GM23338 (cell line): ENCODE data around the gene GSX2.

Experiments used
- EZH2phosphoT487 ChIP-seq: fragments of 200-600 bp; sonication (generic); IDR thresholded peaks from one replicate; pipeline ENCODE4 v1.8.1; 2018; ENCODE audit warnings: antibody characterized with exemption; ENCODE audit not compliant: unreplicated experiment
- POLR2AphosphoS5 ChIP-seq: IDR thresholded peaks from 2 replicates; pipeline ENCODE4 v1.6.1; 2016; ENCODE audit warnings: antibody characterized with exemption, low read depth
- TF ChIP-seq, protein P1 (sequence below), 2 experiments: fragments of 200-600 bp in 1 of 2; sonication (generic) in 1 of 2; conservative IDR thresholded peaks; 2 replicates each; pipeline versions ENCODE4 v1.5.1 to v1.6.1; 2016 to 2017; ENCODE audit warnings: antibody characterized with exemption in 2 of 2, low read depth in 2 of 2, mild to moderate bottlenecking in 2 of 2, moderate library complexity in 1 of 2
- TF ChIP-seq, protein P2 (sequence below): IDR thresholded peaks from 2 replicates; pipeline ENCODE4 v1.6.1; 2016; ENCODE audit warnings: antibody characterized with exemption

DNA sequence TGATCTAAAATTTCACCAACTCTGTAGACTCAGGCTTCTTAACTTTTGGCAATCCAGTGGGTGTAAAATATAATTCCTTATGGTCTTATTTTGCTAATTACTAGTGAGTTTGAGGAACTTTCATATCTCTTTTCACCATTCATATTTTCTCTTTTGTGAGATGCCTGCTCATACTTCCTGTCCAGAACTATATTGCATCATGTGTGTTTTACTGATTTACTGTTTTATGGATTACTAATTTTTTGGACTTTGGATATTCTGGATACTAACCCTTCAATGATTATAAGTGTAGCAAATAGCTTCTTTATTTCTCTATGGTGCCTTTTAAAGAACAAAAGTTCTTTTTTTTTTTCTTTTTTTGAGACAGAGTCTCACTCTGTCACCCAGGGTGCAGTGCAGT lies 20.6 kb downstream of the GSX2 start:
- no peak for TF ChIP-seq POLR2AphosphoS5
- TF ChIP-seq, protein P1, sequence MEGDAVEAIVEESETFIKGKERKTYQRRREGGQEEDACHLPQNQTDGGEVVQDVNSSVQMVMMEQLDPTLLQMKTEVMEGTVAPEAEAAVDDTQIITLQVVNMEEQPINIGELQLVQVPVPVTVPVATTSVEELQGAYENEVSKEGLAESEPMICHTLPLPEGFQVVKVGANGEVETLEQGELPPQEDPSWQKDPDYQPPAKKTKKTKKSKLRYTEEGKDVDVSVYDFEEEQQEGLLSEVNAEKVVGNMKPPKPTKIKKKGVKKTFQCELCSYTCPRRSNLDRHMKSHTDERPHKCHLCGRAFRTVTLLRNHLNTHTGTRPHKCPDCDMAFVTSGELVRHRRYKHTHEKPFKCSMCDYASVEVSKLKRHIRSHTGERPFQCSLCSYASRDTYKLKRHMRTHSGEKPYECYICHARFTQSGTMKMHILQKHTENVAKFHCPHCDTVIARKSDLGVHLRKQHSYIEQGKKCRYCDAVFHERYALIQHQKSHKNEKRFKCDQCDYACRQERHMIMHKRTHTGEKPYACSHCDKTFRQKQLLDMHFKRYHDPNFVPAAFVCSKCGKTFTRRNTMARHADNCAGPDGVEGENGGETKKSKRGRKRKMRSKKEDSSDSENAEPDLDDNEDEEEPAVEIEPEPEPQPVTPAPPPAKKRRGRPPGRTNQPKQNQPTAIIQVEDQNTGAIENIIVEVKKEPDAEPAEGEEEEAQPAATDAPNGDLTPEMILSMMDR (conservative IDR thresholded peaks at IDR 0.05; ENCODE audit: low read depth in 2 of 2) = no peak
- TF ChIP-seq, protein P2, sequence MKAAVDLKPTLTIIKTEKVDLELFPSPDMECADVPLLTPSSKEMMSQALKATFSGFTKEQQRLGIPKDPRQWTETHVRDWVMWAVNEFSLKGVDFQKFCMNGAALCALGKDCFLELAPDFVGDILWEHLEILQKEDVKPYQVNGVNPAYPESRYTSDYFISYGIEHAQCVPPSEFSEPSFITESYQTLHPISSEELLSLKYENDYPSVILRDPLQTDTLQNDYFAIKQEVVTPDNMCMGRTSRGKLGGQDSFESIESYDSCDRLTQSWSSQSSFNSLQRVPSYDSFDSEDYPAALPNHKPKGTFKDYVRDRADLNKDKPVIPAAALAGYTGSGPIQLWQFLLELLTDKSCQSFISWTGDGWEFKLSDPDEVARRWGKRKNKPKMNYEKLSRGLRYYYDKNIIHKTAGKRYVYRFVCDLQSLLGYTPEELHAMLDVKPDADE = no peak
- TF ChIP-seq EZH2phosphoT487 = no peak
